Kidney epithelial cell (primary cell): ENCODE measurements around the gene COX15. TPM values are rescaled to one million over a fixed set of nuclear protein-coding genes. Genes with fewer than 3 reads are reported as not detected.

ENCODE experiments used
- DNase-seq: peaks from one replicate; pipeline ENCODE4 v3.0.0-alpha.2; 2010; ENCODE audit warnings: low read depth
- H3K27me3 ChIP-seq: 2 replicates; pipeline ENCODE4 v1.6.0; 2011; ENCODE audit warnings: low read length; ENCODE audit not compliant: control insufficient read depth, insufficient read depth
- H3K36me3 ChIP-seq: 2 replicates; pipeline ENCODE4 v1.5.1; 2011; ENCODE audit warnings: low read length; ENCODE audit not compliant: control insufficient read depth, insufficient read depth
- H3K4me3 ChIP-seq: 2 replicates; pipeline ENCODE4 v1.5.1; 2011; ENCODE audit warnings: low read depth, mild to moderate bottlenecking, control low read depth, low read length
- CTCF ChIP-seq: IDR thresholded peaks from 2 replicates; pipeline ENCODE4 v1.5.1; 2011; ENCODE audit warnings: mild to moderate bottlenecking, moderate library complexity, low read length, control low read depth, inconsistent platforms; ENCODE audit not compliant: insufficient read depth, poor library complexity, severe bottlenecking
- total RNA-seq: library from RNA; depleted of rRNA; stranded (reverse); fragments of >200 nt; gene quantifications from 2 replicates; pipeline ENCODE4 v1.2.3, GENCODE V29; 2015

Gene COX15
- total RNA-seq, 1 donor from 2014 or later: 45.9 TPM

GRCh38 chr10:99695761-99696160 is 36.2 kb downstream of the COX15 start:
- peaks cover 4% of the 10 kb centered on the region for H3K36me3 ChIP-seq
- no peak for TF ChIP-seq CTCF
- no peak overlapping the region for H3K4me3 ChIP-seq
- no peak for DNase-seq
- no peaks in the 10 kb centered on the region for H3K27me3 ChIP-seq

- DNase-seq: no peak
- H3K36me3 ChIP-seq: peaks cover 4% of the 10 kb centered on the region
Observed at GRCh38 chr10:99693933-99694583, 37.9 kb downstream of the COX15 start.

GRCh38 chr10:99689461-99689860 is 42.5 kb downstream of the COX15 start:
- no peak for TF ChIP-seq CTCF
- Histone ChIP-seq H3K27me3 (no peaks in the 10 kb centered on the region), H3K4me3 (no peak overlapping the region), H3K36me3 (peaks cover 1% of the 10 kb centered on the region)
- DNase-seq: no peak

More at GRCh38 chr10:99693933-99694583, 37.9 kb downstream of the COX15 start:
- no peak for TF ChIP-seq CTCF
- H3K27me3 ChIP-seq: no peaks in the 10 kb centered on the region
- H3K4me3 ChIP-seq: no peak overlapping the region

DNA sequence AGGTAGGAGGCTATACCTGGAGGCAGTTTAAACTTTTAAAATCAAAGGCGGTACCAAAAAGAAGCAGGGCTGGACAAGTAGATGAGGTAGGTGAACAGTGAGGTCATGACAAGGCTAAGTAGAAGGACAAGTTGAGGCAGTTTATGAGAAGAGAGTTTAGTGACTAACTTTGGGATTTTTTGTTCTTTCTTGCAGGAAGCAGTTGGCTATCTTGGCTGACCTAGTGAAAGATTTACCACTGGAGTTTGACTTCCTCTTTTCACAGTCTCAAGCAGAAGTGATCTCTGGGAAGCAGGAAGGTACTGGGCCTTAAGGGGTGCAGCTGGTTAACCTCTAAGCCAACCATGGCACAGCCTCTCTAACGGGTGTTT is 46.3 kb downstream of the COX15 start:
- DNase-seq: no peak
- Histone ChIP-seq H3K27me3 (no peaks in the 10 kb centered on the region), H3K4me3 (no peak overlapping the region), H3K36me3 (no peaks in the 10 kb centered on the region)
- no peak for TF ChIP-seq CTCF

DNA sequence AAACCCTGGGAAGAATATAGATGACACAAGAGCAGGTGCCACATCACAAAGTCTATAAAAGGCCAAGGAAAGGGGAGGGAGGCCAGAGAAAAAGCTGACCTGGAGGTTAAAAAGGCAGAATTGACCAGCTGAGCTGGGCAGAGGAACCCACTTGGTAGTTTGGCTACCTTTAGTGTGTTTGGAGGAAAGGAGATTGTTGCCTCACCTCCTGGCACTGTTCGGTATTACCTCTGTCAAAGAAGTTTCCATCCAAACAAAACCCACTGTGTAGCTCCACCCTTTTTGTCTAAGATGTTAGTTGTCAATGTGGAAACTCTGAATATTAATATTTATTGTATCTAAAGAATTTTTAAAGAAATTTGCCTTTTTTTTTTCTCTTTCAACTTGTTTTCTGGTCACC is 49.2 kb downstream of the COX15 start:
- TF ChIP-seq CTCF: peak; percentile 39
- Histone ChIP-seq H3K36me3 (no peaks in the 10 kb centered on the region), H3K27me3 (no peaks in the 10 kb centered on the region), H3K4me3 (no peak overlapping the region)
- no peak for DNase-seq

Other genes with a start within 250 kb of the COX15 start
- not detected in 2 replicates for gene NKX2-3, start 199.2 kb downstream of the COX15 start, total RNA-seq
- 7.9 and 8.1 TPM in 2 replicates for gene SLC25A28, start 111.7 kb downstream of the COX15 start, total RNA-seq
- gene ENTPD7, start 72.6 kb downstream of the COX15 start, total RNA-seq: 27.7 and 29.1 TPM in 2 replicates
- gene CUTC, start 107 bp upstream of the COX15 start, total RNA-seq: 6.0 and 8.4 TPM in 2 replicates
- 0.04 and 0.07 TPM in 2 replicates for gene ABCC2, start 50.5 kb upstream of the COX15 start, total RNA-seq